HepG2 (cell line): ENCODE measurements around the gene ESAM. TPM values are rescaled to one million over a fixed set of nuclear protein-coding genes. Genes with fewer than 3 reads are reported as not detected.

Experiments used
- GLMP ChIP-seq: sonication (generic); formaldehyde crosslinking; IDR thresholded peaks from 2 replicates; pipeline ENCODE4 v1.9.0; 2021; ENCODE audit warnings: missing genetic modification reagents, mild to moderate bottlenecking, borderline replicate concordance
- HNF4A ChIP-seq: sonication (generic); formaldehyde crosslinking; IDR thresholded peaks from 2 replicates; pipeline ENCODE4 v1.4.0; 2020; ENCODE audit warnings: missing genetic modification reagents
- IRF9 ChIP-seq: sonication (generic); formaldehyde crosslinking; IDR thresholded peaks from 2 replicates; pipeline ENCODE4 v1.8.0; 2022; ENCODE audit warnings: missing genetic modification reagents, mild to moderate bottlenecking, borderline replicate concordance
- MAFK ChIP-seq, 2 experiments: IDR thresholded peaks in 1 of 2; conservative IDR thresholded peaks in 1 of 2; 2 replicates each; pipeline ENCODE4 v1.6.1; 2011; ENCODE audit warnings: improper control_type of control experiment in 2 of 2, low read length in 2 of 2
- MTA3 ChIP-seq: sonication (generic); formaldehyde crosslinking; IDR thresholded peaks from 2 replicates; pipeline ENCODE4 v1.4.0; 2020; ENCODE audit warnings: missing genetic modification reagents
- REXO4 ChIP-seq: sonication (generic); formaldehyde crosslinking; IDR thresholded peaks from 2 replicates; pipeline ENCODE4 v1.8.0; 2022; ENCODE audit warnings: missing genetic modification reagents, mild to moderate bottlenecking, borderline replicate concordance
- STAG1 ChIP-seq: sonication (generic); formaldehyde crosslinking; IDR thresholded peaks from 2 replicates; pipeline ENCODE4 v1.4.0; 2020; ENCODE audit warnings: missing genetic modification reagents
- THAP9 ChIP-seq: sonication (generic); formaldehyde crosslinking; IDR thresholded peaks from 2 replicates; pipeline ENCODE4; 2020; ENCODE audit warnings: missing genetic modification reagents, mild to moderate bottlenecking, borderline replicate concordance
- ZFP82 ChIP-seq: sonication (generic); formaldehyde crosslinking; IDR thresholded peaks from 2 replicates; pipeline ENCODE4 v1.5.1; 2020; ENCODE audit warnings: mild to moderate bottlenecking, missing genetic modification reagents, borderline replicate concordance
- ZNF530 ChIP-seq: sonication (generic); formaldehyde crosslinking; IDR thresholded peaks from 2 replicates; pipeline ENCODE4 v1.5.0; 2020; ENCODE audit warnings: low read depth, mild to moderate bottlenecking, missing genetic modification reagents
- ZNF691 ChIP-seq: sonication (generic); formaldehyde crosslinking; IDR thresholded peaks from 2 replicates; pipeline ENCODE4 v1.4.0; 2020; ENCODE audit warnings: missing genetic modification reagents, low read depth, mild to moderate bottlenecking, borderline replicate concordance
- ZNF792 ChIP-seq: IDR thresholded peaks from 2 replicates; pipeline ENCODE4 v1.6.1; 2016
- ZSCAN12 ChIP-seq: sonication (generic); formaldehyde crosslinking; IDR thresholded peaks from 2 replicates; pipeline ENCODE4 v1.9.0; 2021; ENCODE audit warnings: mild to moderate bottlenecking, missing genetic modification reagents
- polyA plus RNA-seq, 8 experiments: library from polyadenylated mRNA; depleted of rRNA in 3 of 8; stranded (reverse) in 7 of 8; unstranded in 1 of 8; fragments of >200 nt; fragmentation: Illumina TruSeq in 4 of 8; extraction: Trizol in 4 of 8; gene quantifications; 2 replicates each; pipeline versions ENCODE4 v1.2.1 to v1.2.3, GENCODE V29; 2011 to 2016; ENCODE audit warnings: low read depth in 4 of 8, missing spikeins in 1 of 8, mixed read lengths in 1 of 8; ENCODE audit not compliant: insufficient read depth in 1 of 8
- total RNA-seq, 5 experiments: library from RNA; depleted of rRNA; stranded (reverse); fragments of >200 nt; fragmentation: Illumina TruSeq; extraction: Trizol; gene quantifications; 2 replicates each; pipeline ENCODE4 v1.2.3, GENCODE V29; 2016; ENCODE audit warnings: low read depth in 1 of 5
- TF ChIP-seq, protein P1 (sequence below): sonication (generic); formaldehyde crosslinking; IDR thresholded peaks from 2 replicates; pipeline ENCODE4 v1.8.1; 2023; ENCODE audit warnings: mild to moderate bottlenecking, inconsistent platforms, moderate library complexity, missing genetic modification reagents, borderline replicate concordance
- TF ChIP-seq, protein P2 (sequence below): IDR thresholded peaks from 2 replicates; pipeline ENCODE4 v1.6.1; 2016; ENCODE audit warnings: control low read depth
- TF ChIP-seq, protein P3 (sequence below): sonication (generic); formaldehyde crosslinking; IDR thresholded peaks from 2 replicates; pipeline ENCODE4 v1.4.0; 2020; ENCODE audit warnings: mild to moderate bottlenecking, missing genetic modification reagents
- TF ChIP-seq, protein P4 (sequence below): sonication (generic); formaldehyde crosslinking; conservative IDR thresholded peaks from 2 replicates; pipeline ENCODE4 v1.5.0; 2020; ENCODE audit warnings: missing genetic modification reagents

The ESAM gene
- total and polyA plus RNA-seq, 2 of the 13 experiments (the other 11 are each of a cell fraction or from before 2014, with no cell fraction given) = 1.2 to 6.8 TPM

DNA sequence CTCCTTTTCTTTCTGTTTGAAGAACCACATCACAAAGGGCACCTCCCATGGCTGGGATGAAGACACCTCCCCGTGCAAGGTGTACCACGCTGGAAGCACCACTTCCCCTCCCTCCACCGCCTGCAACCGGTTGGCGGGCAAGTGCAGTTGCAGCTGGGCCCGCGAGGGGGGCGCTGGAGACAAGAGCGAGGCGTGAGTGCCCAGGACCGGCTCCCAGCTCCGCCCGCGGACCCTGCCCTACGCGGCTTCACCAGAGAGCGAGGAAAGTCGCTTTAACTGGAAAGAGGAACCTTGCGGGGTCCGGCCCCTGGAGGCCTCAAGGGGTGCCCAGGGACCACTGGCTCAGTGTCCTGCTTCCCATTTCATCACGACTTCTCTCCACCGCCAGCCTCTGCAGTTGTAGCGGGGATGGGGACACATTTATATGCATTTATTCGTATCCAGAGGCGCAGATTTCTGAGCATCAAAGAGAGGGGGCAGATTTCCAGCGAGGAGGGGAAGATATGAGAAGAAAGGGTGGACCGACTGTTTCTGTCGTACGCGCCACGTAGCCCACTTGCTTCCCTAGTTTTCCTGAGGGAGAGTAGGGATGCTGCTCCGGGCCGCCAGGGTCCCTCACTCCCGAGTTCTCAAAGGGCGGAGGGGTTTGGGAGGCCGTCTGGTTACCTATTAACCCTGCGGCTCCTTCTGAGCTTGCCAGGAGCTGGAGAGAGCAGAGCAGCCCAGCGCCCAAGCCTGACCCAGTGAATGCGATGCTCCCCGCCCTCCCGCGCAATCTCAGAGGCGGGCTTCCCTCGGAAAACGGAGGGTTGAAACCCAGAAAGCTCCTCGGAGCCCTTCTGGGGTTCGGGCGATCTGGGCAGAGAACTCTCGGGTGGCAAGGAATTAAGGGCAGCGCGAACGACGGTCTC is 3.5 kb downstream of the ESAM start (continued):
- TF ChIP-seq THAP9 (CRISPR knock-in tag) (0 out of 2 replicates have a peak, but pooled peaks have one; percentile 60), STAG1 (peak; percentile 72), REXO4 (CRISPR knock-in tag) (no peak), MAFK (conservative IDR thresholded peaks at IDR 0.05 in 1 of 2, IDR thresholded peaks at IDR 0.05 in 1 of 2; ENCODE audit: low read length in 2 of 2) (no peak), ZNF792 (CRISPR knock-in tag) (no peak), HNF4A (CRISPR knock-in tag) (no peak), GLMP (CRISPR knock-in tag) (no peak), ZNF691 (CRISPR knock-in tag) (no peak), ZSCAN12 (CRISPR knock-in tag) (no peak), MTA3 (CRISPR knock-in tag) (no peak), ZNF530 (CRISPR knock-in tag) (no peak), ZFP82 (CRISPR knock-in tag) (no peak), IRF9 (CRISPR knock-in tag) (no peak)
- TF ChIP-seq, protein P1, sequence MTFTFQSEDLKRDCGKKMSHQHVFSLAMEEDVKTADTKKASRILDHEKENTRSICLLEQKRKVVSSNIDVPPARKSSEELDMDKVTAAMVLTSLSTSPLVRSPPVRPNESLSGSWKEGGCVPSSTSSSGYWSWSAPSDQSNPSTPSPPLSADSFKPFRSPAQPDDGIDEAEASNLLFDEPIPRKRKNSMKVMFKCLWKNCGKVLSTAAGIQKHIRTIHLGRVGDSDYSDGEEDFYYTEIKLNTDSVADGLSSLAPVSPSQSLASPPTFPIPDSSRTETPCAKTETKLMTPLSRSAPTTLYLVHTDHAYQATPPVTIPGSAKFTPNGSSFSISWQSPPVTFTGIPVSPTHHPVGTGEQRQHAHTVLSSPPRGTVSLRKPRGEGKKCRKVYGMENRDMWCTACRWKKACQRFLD = no peak
- TF ChIP-seq, protein P2, sequence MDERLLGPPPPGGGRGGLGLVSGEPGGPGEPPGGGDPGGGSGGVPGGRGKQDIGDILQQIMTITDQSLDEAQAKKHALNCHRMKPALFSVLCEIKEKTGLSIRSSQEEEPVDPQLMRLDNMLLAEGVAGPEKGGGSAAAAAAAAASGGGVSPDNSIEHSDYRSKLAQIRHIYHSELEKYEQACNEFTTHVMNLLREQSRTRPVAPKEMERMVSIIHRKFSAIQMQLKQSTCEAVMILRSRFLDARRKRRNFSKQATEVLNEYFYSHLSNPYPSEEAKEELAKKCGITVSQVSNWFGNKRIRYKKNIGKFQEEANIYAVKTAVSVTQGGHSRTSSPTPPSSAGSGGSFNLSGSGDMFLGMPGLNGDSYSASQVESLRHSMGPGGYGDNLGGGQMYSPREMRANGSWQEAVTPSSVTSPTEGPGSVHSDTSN (CRISPR knock-in tag) = no peak
- TF ChIP-seq, protein P3, sequence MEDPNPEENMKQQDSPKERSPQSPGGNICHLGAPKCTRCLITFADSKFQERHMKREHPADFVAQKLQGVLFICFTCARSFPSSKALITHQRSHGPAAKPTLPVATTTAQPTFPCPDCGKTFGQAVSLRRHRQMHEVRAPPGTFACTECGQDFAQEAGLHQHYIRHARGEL (CRISPR knock-in tag) = no peak
- TF ChIP-seq, protein P4, sequence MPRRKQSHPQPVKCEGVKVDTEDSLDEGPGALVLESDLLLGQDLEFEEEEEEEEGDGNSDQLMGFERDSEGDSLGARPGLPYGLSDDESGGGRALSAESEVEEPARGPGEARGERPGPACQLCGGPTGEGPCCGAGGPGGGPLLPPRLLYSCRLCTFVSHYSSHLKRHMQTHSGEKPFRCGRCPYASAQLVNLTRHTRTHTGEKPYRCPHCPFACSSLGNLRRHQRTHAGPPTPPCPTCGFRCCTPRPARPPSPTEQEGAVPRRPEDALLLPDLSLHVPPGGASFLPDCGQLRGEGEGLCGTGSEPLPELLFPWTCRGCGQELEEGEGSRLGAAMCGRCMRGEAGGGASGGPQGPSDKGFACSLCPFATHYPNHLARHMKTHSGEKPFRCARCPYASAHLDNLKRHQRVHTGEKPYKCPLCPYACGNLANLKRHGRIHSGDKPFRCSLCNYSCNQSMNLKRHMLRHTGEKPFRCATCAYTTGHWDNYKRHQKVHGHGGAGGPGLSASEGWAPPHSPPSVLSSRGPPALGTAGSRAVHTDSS = no peak
